ENCODE data around the gene LARGE2. TPM values are rescaled to one million over a fixed set of nuclear protein-coding genes. Genes with fewer than 3 reads are reported as not detected.

Gene LARGE2
- total RNA-seq, 2 donors from 2014 or later = 12.2 to 14.5 TPM

GRCh38 chr11:45879803-45880686 is 42.4 kb upstream of the LARGE2 start:
- Histone ChIP-seq H3K27ac (no peak overlapping the region), H3K4me1 (peaks cover 2% of the 10 kb centered on the region), H3K9me3 (no peaks in the 10 kb centered on the region), H3K36me3 (replicated peaks in 1 of 2; ENCODE audit: insufficient read depth in 1 of 2, low read depth in 2 of 2) (peaks cover 0 to 17% of the 10 kb centered on the region in 2 donors), H3K4me3 (no peak overlapping the region), H3K27me3 (no peaks in the 10 kb centered on the region)
- WGBS, 2 donors = 88 to 96% methylated on average over 7 of the region's 7 CpGs
- TF ChIP-seq POLR2A (IDR thresholded peaks at IDR 0.05) (no peak), CTCF (IDR thresholded peaks at IDR 0.05) (no peak)
- no peak for ATAC-seq
- no peak for DNase-seq
- intact Hi-C loops (cut with DNase I) = loop anchor here (10.0 kb wide), 1 partner anchor 125 kb away; no protein-coding TSS in a partner anchor

GRCh38 chr11:45880772-45881570 is 41.5 kb upstream of the LARGE2 start:
- Histone ChIP-seq H3K27me3 (no peaks in the 10 kb centered on the region), H3K9me3 (no peaks in the 10 kb centered on the region), H3K36me3 (replicated peaks in 1 of 2; ENCODE audit: insufficient read depth in 1 of 2, low read depth in 2 of 2) (peaks cover 0 to 16% of the 10 kb centered on the region in 2 donors), H3K4me1 (peaks cover 8% of the 10 kb centered on the region), H3K4me3 (no peak overlapping the region), H3K27ac (no peak overlapping the region)
- DNase-seq = no peak
- 82 to 90% methylated on average over 6 to 15 of the region's 15 CpGs for WGBS, 2 donors
- no peak for TF ChIP-seq CTCF (IDR thresholded peaks at IDR 0.05)
- TF ChIP-seq POLR2A (IDR thresholded peaks at IDR 0.05) = no peak
- no peak for ATAC-seq
- intact Hi-C loops (cut with DNase I) = no loop called here

- DNase-seq (no peak), ATAC-seq (no peak)
- no peak overlapping the region for H3K27ac ChIP-seq
- TF ChIP-seq CTCF (IDR thresholded peaks at IDR 0.05) (no peak), POLR2A (IDR thresholded peaks at IDR 0.05) (no peak)
- no peaks in the 10 kb centered on the region for H3K27me3 ChIP-seq
- no peak overlapping the region for H3K4me3 ChIP-seq
- intact Hi-C loops (cut with DNase I) = no loop called here
- H3K9me3 ChIP-seq = no peaks in the 10 kb centered on the region
- peaks cover 11% of the 10 kb centered on the region for H3K4me1 ChIP-seq
- 76 to 81% methylated on average over 6 of the region's 6 CpGs for WGBS, 2 donors
- H3K36me3 ChIP-seq (replicated peaks in 1 of 2; ENCODE audit: insufficient read depth in 1 of 2, low read depth in 2 of 2) = peaks cover 0 to 16% of the 10 kb centered on the region in 2 donors
These were observed 40.6 kb upstream of the LARGE2 start for GRCh38 chr11:45881708-45882368.

- WGBS, 2 donors = 88 to 90% methylated on average over 10 of the region's 10 CpGs
- Histone ChIP-seq H3K9me3 (no peaks in the 10 kb centered on the region), H3K4me1 (peaks cover 11% of the 10 kb centered on the region), H3K27ac (no peak overlapping the region), H3K36me3 (replicated peaks in 1 of 2; ENCODE audit: insufficient read depth in 1 of 2, low read depth in 2 of 2) (peaks cover 0 to 13% of the 10 kb centered on the region in 2 donors), H3K4me3 (no peak overlapping the region), H3K27me3 (no peaks in the 10 kb centered on the region)
- TF ChIP-seq CTCF (IDR thresholded peaks at IDR 0.05) (no peak), POLR2A (IDR thresholded peaks at IDR 0.05) (no peak)
- intact Hi-C loops (cut with DNase I) = no loop called here
- ATAC-seq (no peak), DNase-seq (no peak)
These were observed 37.8 kb upstream of the LARGE2 start for GRCh38 chr11:45884596-45885185.
